Right renal pelvis (tissue), 4 donors: ENCODE data around the gene KRT2. TPM values are rescaled to one million over a fixed set of nuclear protein-coding genes. Genes with fewer than 3 reads are reported as not detected.

Experiments
- DNase-seq, 4 donors: peaks; one replicate each; pipeline ENCODE4 v3.0.0-alpha.2; 2013; ENCODE audit warnings: low read depth in 4 of 4, low spot score in 3 of 4, missing footprints in 1 of 4
- polyA plus RNA-seq, 4 donors: library from polyadenylated mRNA; unstranded; fragments of 120-200 nt; gene quantifications; one replicate each; pipeline ENCODE4 v1.2.1, GENCODE V29; 2013; ENCODE audit not compliant: insufficient read length in 4 of 4

KRT2 gene
- polyA plus RNA-seq, 4 donors, result not detected

DNA sequence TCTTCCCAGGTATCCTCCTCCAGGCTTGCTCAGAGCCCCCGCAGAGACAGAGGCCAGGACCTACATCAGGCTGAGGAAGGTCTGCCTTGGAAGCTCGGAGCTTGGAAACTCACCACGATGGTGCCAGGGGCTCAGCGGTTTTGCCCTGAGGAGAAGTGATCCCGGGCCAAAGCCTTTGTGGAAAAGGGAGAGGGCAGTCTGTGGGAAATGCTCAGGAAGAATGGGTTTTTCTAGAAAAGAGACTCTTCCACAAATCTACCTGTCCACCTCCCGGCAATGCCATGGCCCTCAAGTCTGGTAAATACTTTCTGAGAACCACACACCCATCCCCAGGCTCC is 8.0 kb downstream of the KRT2 start:
- no peak for DNase-seq

DNA sequence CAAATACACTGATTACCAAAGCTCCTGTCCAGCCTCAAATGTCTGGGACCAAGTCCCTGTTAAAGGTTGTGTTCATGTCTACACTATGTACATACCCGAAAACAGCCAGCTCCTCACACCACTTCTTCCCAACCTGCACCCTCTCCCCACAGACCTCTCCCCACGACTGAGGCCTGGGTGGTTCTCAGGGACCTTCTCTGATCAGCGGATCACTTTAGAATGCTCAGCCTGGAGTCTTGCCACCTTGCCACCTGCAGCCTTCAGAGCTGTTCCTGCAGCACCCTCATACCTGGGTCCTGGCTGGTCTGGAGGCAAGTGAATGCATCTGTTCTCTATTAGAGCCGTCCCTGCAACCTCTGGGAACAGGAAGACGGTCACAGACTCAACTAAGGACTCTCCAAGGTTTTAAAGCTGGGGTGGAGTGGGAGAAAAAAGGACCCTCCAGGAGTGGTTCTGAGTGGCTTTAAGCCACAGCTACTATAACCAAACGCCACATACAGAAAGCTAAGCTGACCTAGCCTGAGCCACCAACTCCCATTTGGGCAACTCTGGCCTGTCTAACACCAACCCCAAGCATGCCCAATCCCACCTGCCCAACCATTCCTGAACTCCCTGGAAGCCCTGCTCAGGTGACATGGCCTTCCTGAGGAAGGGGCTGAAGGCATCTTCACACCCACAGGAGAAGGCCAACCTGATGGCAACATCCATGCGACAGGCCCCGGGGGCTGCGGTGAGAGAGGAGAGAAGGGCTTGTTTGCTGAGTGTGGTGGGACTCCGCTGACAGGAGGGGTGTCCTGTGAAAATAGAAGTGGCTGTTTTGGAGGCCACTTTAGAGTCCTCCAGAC is 8.6 kb downstream of the KRT2 start:
- DNase-seq, result no peak

DNA sequence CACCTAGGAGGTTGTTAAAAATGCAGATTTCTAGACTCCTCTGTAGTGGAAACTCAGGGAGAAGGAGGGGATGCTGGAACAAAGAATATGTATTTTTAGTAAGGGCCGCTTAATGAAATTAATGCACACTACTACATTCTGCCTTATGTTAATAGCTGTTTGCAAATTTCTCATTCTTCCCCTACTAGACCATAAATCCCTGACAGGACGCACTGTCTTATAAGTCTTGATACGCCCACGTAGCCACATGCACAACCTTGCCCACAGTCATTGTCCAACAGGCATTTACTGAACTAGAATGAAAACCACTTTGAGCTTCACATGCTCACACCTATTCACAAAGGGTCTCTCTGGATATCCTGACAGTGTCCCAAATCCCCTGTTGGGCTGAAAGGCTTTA is 10.5 kb downstream of the KRT2 start:
- no peak for DNase-seq

DNA sequence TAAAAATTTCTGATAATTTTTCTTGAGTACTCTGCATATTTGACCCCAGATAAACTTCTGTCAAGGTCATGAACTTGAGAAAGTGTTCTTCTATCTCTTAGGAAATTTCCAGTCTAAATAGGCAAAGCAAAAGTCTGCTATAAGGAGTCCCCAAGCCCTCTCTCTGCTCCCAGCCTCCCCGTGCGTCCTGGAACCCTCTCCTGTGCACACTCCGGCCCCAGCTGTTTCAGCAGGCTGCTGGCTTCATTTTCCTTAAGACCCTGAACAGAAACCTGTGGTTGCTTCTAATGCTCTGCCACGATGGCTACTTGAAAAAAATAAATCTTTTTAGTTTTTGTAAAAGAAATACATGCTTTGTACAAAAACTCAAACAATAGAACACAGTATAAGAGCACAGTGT is 14.7 kb downstream of the KRT2 start:
- DNase-seq, result no peak

DNA sequence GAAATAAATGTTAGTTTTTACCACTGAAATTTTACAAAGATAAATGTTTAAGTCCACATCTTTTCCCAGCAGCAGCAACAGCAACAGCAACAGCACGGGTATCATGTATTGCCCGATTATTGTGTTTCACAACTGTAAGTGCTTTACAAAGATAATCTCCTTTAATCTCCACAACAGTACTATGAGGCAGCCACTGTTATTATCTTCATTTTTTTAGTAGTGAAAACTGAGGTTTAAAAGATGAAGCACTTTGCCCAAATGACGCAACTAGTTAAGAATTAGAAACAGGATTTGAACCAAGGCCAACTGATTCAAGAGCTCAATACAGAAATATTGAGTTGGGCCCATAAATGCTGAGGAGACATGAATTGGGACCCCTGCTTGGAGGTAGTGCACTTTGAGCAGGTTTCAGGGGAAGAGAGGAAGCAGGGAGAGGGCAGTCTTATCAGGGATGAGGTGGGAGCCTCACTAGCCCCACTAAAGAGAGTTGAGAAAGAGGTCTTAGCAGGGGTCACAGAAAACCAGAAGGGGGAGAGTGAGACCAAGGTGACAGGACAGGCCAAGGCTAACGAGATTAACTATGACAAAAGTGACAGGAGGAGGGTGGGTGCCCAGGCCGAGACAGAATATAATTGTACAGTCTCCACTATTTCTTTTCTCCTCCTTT is 15.3 kb downstream of the KRT2 start:
- no peak for DNase-seq

DNA sequence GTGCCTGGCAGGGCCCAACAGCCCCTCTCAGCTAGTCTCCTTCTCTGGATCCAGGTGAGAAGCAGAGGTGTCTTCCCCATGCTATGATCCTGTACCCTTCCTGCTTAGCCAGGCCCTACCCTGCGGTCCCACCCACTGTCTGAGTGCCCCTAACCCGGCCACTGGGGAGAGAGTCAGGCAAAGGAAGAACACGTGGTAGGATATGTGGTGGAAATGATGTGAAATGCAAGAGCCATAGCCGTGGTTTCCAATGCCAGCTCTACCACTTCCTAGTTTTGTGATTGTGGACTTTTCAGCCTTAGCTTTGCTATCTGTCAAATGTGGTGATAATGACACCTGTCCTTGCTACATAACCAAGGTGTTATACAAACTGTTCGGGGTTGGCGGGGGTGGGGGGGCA is 15.8 kb downstream of the KRT2 start:
- no peak for DNase-seq

DNA sequence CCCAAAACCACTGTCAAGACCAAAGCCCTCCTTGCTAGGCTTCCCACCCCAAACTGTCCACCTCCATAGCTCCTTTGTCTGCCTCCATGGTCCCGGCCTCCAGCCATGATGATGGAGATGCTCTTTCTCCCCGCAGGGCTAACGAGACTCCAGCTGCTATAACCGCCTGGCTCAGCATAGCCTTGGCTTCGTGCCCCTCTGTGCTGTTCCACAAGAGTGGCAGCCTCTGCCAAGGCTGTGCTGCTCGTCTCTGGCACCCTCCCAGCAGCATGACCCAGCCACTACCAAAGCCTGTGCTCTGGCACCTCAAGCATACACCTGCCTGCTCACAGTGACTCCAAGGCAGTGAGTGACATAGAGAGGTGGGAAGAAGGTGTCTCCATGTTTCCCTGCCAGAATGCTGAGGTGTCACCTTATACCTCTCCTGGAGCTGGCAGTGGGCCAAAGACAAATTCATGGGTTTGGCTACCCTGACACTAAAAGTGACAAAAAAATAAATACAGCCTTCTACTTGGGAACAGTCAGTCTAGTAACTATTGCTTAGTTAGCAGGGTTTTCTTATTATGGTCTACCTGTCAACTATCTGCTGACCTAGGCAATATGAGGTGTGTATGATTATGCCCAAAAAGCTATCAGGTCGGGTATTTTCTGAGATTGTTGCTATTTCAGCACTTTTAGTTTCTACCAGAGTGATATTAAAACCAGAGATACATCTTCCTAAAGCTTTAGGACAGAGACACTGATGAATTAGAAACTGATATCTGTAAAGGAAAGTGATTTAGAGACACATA is 17.6 kb downstream of the KRT2 start:
- no peak for DNase-seq

DNA sequence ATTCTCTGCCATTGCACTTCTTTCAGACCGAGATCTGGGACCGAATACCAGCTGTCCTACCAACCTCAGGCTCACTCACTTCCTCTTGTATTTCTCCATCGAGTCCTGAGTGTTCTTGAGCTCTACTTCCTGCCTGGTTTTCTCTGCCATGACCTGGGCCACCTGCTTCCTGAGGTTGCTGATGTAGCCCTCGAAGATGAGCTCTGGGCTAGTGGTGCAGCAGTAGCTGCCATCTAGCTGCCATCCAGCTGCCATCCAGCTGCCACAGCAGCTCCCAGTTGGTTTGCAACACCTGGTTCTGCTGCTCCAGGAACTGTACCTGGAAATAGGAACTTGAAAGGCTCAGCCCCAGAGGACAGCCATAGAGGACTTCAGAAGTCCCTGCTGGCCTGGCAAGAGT is 18.6 kb downstream of the KRT2 start:
- no peak for DNase-seq

DNA sequence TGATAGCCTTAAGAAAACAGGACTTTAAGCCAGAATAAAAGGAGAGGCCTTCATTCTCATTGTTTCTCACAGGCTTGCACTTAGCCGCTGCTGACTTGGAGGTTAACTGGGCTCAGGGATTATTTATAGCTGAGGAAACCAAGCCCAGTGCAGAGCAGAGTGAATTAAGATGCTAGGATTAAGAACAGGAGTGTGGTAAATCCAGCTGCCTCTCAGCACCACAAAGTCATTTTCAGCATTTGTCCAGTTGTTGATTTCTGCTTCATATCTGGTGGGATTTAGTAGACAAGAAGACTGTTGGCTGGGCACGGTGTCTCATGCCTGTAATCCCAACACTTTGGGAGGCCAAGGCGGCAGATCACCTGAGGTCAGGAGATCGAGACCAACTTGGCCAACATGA is 19.4 kb downstream of the KRT2 start:
- DNase-seq, result peak in 2 of 4 donors; percentile 15 to 20

DNA sequence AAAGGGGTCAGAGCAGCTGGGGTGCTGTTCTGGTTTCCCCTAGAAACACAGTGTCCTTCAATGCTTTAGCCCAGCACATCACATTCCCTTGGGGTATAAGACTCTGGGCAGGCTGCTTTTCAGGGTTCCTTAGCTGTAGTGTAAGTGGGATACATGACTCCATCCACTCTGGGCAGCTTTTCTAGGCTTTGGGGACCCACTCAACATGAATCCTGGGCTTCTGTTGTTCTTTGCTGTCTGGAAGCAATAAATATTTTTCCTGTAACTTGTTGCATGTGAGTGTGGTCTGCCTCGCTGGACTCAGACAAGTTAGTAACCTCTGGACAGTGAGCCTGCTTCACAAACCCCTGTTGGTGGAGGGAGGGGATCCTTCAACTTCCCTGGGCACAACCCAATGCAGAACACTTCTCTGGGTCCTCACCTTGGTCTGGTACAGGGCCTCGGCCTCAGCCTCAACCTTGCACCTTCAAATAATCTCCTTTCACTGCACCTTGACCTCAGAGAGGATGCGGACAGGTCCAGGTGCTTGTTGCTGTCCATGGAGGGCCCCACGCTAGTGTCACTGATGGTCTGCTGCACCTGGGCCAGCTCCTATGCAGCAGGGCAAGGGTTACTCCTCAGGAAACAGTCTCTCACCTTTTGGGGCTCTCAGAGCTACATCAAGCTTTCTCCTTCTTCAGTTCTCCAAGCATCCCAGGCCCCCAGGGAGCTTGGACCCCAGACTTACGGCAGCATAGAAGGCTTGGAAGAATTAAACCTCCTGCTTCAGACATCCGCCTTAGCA is 20.1 kb downstream of the KRT2 start:
- no peak for DNase-seq

DNA sequence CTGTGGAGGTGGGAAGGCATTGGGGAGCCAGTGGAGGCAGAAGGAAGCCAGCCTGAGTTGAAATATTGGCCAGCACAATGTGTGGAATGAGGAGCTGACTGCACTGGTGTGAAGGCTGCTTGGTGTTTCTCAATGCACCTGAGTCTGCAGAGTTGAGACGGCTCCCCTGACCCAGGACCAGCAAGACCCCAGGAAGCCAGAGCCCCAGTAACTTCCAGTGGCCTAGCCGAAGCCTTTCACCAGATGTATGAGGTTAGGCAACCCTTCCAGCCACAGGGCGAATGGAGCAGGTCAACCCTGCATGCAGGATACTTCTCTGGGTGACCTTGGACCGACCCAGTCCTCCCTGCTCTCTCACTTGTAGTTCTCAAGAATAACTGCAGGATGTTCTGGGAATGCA is 20.7 kb downstream of the KRT2 start:
- no peak for DNase-seq

DNA sequence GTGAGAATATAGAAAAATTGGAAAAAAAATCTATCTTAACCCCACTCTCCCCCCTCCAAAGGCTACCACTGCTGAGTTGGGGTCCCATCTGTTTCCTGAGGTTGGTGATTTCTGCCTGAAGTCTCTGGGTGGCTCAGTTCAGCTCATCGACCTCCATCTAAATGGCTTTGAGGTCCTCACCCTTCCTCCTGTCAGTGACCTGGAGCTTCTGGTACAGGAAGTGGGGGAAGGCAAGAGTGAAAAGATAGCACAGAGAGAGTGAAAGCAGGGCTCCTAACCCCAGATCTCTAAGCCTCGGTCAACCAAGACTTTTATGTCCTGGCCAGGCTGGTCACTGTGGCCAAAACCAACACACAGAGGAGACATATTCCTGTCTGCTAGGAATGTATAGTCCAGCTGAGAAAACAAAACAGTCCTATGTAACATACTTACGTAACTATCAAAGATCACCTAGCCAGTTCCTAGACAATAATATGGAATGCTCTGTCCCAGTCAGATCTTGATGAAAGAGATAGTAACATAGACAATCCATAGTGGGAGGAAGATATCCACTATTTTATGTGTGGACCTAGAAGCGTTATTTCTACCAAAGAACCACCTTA is 21.3 kb downstream of the KRT2 start:
- DNase-seq, result no peak

DNA sequence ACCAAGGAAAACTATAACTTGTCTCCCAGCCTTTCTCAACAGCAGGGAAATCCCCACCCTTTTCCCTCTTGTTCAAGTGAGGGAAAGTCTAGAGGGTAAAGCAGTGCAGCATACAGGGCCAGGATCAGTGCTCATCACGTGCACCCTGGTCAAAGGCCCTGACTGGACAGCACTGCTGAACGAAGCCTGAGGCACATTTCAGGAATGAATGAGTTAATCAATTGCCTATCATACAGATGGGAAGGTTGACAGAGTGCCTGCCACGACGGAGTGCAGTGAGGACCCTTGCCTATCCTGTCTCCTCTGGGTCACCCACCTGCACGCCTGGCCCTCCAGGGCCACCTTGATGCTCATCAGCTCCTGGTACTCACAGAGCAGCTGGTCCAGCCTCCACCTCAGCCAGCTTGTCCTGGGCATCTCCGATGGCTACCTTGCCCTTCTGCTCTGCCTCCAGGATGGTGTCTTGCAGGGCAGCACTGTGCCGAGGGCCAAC is 22.0 kb downstream of the KRT2 start:
- no peak for DNase-seq

DNA sequence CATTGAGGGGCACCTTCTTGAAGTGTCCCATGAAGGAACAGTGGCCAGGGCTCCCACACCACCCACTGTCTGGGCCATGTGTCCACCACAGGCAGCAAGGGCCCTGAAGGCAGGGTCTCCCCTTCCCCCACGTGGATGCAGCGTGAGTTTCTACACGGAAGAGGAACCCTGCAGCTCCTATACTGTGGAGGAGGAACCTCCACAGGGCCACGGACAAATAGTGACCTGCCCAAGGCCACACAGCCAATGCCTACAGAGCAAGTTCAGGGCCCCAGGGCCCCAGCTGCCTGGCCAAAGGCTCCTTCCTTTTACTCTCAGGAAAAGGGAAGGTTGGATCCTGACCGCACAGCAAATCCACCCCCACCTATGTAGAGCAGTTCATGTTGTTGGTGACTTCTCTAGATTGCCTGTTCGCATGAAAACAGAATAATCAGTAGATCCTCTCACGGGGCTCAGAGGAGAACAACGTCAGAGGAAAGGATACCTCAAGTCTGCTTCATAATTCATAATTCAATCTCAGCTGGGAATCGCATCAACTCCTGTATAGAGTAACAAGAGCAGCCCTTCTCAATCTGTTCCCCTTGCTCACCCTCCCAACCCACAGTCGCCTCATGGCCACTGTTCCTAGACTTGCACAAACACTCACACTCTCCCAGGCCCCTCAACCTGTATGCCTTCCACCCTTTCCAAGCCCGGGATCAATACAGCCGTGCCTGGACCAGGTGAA is 22.6 kb downstream of the KRT2 start:
- DNase-seq, result no peak

DNA sequence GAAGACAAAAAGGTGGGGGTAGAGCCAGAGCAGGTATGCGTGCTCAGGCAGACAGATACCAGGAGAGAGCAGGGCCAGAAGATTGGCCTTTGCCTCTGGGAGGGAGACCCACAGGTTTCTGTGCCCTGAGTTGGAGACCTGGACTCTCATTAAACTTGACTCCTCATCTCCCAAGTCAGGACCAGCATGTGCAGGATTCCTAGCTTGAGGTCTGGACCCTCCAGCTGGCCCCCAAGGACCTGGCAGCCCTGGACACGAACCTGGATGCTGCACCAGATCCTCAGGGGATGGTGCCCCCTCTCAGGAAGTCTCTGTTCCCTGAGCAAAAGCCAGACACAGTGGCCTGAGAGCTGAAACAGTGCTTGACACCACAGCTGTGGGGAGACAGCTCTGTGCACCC is 23.2 kb downstream of the KRT2 start:
- no peak for DNase-seq

DNA sequence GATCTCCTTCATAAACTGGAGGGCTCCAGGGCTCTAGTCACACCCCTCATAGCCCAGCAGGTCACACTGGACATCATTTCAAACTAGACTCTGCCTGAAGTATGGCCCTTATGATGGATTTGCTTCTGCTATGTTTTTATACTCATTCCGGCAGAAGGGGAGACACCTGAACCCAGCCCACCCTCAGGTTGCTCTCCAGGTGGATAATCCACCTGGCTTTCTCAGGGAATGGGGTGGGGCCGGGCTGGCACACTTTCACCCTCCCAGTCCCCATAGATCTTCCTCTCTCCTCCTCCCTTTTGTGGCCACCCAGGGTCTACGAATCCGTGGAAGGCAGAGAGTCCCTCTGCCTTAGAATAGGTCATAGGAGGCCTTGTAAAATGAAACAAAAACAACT is 23.9 kb downstream of the KRT2 start:
- DNase-seq, result no peak

DNA sequence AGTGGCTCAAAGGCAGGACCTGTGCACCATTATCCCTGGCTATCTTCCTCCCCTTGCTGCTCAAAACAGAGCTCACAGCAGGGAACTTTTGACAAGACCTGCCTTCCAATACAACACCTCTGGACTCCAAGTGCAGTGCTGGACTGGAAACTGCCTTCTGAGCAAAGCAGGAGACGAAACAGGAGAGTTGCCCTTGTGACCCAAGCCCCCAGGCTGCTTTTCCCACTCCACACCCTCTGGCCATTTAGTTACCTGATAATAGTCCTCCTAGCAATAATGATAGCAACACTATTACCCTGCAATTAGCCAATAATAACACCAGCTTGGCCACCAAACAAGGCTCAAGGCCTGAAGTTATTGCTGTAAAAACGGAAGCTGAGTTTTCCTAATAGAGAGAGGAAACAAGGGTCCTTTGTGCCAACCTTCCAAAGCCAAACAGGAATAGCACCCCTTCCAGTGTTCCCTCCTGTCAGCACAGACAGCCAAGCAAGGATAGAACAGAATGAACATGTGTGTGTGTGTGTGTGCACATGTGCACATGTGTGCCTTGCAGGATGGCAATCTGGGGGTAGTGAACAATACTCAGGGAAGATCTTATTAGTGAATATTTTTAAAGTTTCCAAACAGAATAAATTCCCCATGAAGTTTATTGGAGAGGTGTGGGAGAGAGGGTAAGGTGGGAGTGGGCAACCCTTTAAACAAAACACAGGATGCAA is 24.5 kb downstream of the KRT2 start:
- DNase-seq, result no peak

DNA sequence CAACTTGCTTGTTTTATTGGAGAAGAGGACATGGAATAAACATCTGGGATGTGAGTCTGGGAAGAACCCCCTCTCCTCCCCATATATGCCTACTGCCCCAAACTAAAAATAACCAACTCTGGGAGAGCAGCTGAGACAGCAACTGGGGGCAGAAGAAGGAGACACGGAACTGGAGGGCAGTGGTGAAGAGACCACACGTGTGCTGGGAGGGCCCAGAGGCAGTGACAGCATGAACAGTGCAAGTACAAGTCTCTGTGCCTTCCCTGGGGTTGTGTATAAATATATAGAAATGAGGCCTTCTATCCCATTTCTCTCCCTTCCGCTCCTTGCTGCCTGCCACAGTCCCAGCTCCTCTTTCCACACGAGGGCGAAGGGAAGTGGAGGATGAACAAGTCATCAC is 29.7 kb downstream of the KRT2 start:
- no peak for DNase-seq

DNA sequence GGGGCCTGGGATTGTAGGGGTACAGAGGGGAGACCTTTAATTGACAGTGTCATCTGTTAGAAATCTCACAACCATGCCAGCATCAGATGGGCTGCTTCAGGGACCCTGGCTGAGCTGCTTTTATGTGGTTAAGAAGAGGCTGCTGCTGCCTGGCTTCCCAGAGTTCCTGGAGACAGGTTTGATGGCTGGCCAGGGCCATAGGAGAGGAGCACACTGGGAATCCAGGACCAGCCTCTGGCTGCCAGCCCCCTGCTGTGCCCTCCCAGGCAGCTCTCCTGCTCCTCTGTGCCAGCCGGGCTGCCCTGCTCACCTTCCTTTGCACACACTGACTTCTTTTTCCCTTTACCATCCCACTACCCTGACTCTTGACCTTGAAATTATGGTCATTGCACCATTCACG is 33.1 kb downstream of the KRT2 start:
- DNase-seq, result no peak
